Body of pancreas (tissue), 4 donors: ENCODE measurements around the gene CRYBA2.

Experiments used
- CTCF ChIP-seq, 7 experiments: fragments of 450-650 bp in 4 of 7; fragments of 200-600 bp in 3 of 7; sonication (generic) in 3 of 7; IDR thresholded peaks; one replicate each; pipeline ENCODE4 v1.5.1; 2016 to 2019; ENCODE audit warnings: antibody characterized with exemption in 7 of 7
- POLR2A ChIP-seq, 3 donors: fragments of 450-650 bp; IDR thresholded peaks; one replicate each; pipeline ENCODE4 v1.6.1; 2016; ENCODE audit warnings: antibody characterized with exemption in 3 of 3, mild to moderate bottlenecking in 2 of 3

- no peak for TF ChIP-seq POLR2A (IDR thresholded peaks at IDR 0.05)
- TF ChIP-seq CTCF (IDR thresholded peaks at IDR 0.05), result no peak
These were observed 34.9 kb upstream of the CRYBA2 start for GRCh38 chr2:219028141-219028540.
